HepG2 (cell line): ENCODE results near the gene FNDC7. TPM values are rescaled to one million over a fixed set of nuclear protein-coding genes. Genes with fewer than 3 reads are reported as not detected.

ENCODE experiments used
- ARHGAP35 ChIP-seq: sonication (generic); formaldehyde crosslinking; IDR thresholded peaks from 2 replicates; pipeline ENCODE4 v1.9.0; 2022; ENCODE audit warnings: mild to moderate bottlenecking, inconsistent platforms, moderate library complexity, missing genetic modification reagents, borderline replicate concordance
- CSRNP2 ChIP-seq: sonication (generic); formaldehyde crosslinking; conservative IDR thresholded peaks from 2 replicates; pipeline ENCODE4 v1.8.0; 2022; ENCODE audit warnings: low read depth, missing genetic modification reagents
- KAT7 ChIP-seq: IDR thresholded peaks from 2 replicates; pipeline ENCODE4 v1.6.1; 2018; ENCODE audit warnings: borderline replicate concordance, missing compliant biosample characterization
- LCORL ChIP-seq, 2 experiments: fragments of 450-650 bp in 1 of 2; sonication (generic) in 1 of 2; formaldehyde crosslinking in 1 of 2; IDR thresholded peaks; 2 replicates each; pipeline versions ENCODE4 v1.5.0 to v1.6.1; 2017 to 2020; ENCODE audit warnings: antibody characterized with exemption in 1 of 2, missing genetic modification reagents in 1 of 2
- MBNL3 ChIP-seq: fragments of 250-450 bp; sonication (Bioruptor Pico); conservative IDR thresholded peaks from 2 replicates; pipeline ENCODE4 v1.8.0; 2022; ENCODE audit warnings: mild to moderate bottlenecking, inconsistent platforms
- MTF1 ChIP-seq: sonication (generic); formaldehyde crosslinking; IDR thresholded peaks from 2 replicates; pipeline ENCODE4 v1.5.0; 2020; ENCODE audit warnings: missing genetic modification reagents
- NFKB2 ChIP-seq: sonication (generic); formaldehyde crosslinking; IDR thresholded peaks from 2 replicates; pipeline ENCODE4 v1.4.0; 2020; ENCODE audit warnings: missing genetic modification reagents, borderline replicate concordance
- PAF1 ChIP-seq: IDR thresholded peaks from 2 replicates; pipeline ENCODE4 v1.6.1; 2016; ENCODE audit warnings: missing genetic modification reagents, missing compliant biosample characterization
- RFXANK ChIP-seq: IDR thresholded peaks from 2 replicates; pipeline ENCODE4 v1.6.1; 2016
- RNF2 ChIP-seq: fragments of 450-650 bp; conservative IDR thresholded peaks from 2 replicates; pipeline ENCODE4 v1.6.1; 2016; ENCODE audit warnings: low read depth
- SRY ChIP-seq: sonication (generic); formaldehyde crosslinking; IDR thresholded peaks from 2 replicates; pipeline ENCODE4 v1.8.0; 2022; ENCODE audit warnings: mild to moderate bottlenecking, missing genetic modification reagents
- TOPORS ChIP-seq: sonication (generic); formaldehyde crosslinking; IDR thresholded peaks from 2 replicates; pipeline ENCODE4 v1.8.0; 2023; ENCODE audit warnings: mild to moderate bottlenecking, missing genetic modification reagents
- TRAFD1 ChIP-seq: sonication (generic); formaldehyde crosslinking; IDR thresholded peaks from 2 replicates; pipeline ENCODE4 v1.5.1; 2020; ENCODE audit warnings: missing genetic modification reagents, mild to moderate bottlenecking, borderline replicate concordance
- ZBTB2 ChIP-seq: sonication (generic); formaldehyde crosslinking; IDR thresholded peaks from 2 replicates; pipeline ENCODE4 v1.8.0; 2022; ENCODE audit warnings: low read depth, missing genetic modification reagents
- ZGPAT ChIP-seq: IDR thresholded peaks from 2 replicates; pipeline ENCODE4 v1.6.1; 2016; ENCODE audit warnings: mild to moderate bottlenecking
- ZMYM3 ChIP-seq: sonication (generic); formaldehyde crosslinking; IDR thresholded peaks from 2 replicates; pipeline ENCODE4 v1.5.1; 2020; ENCODE audit warnings: mild to moderate bottlenecking, missing genetic modification reagents
- ZNF207 ChIP-seq: fragments of 450-650 bp; IDR thresholded peaks from 2 replicates; pipeline ENCODE4 v1.6.1; 2016; ENCODE audit warnings: antibody characterized with exemption, borderline replicate concordance
- ZNF367 ChIP-seq: sonication (generic); formaldehyde crosslinking; IDR thresholded peaks from 2 replicates; pipeline ENCODE4 v1.4.0; 2020; ENCODE audit warnings: missing genetic modification reagents, borderline replicate concordance
- ZNF616 ChIP-seq: sonication (generic); formaldehyde crosslinking; IDR thresholded peaks from 2 replicates; pipeline ENCODE4 v1.5.0; 2020; ENCODE audit warnings: low read depth, mild to moderate bottlenecking, missing genetic modification reagents
- ZNF749 ChIP-seq: sonication (generic); formaldehyde crosslinking; IDR thresholded peaks from 2 replicates; pipeline ENCODE4 v1.8.0; 2022; ENCODE audit warnings: mild to moderate bottlenecking, missing genetic modification reagents, moderate library complexity, borderline replicate concordance
- ZNF772 ChIP-seq: sonication (generic); formaldehyde crosslinking; IDR thresholded peaks from 2 replicates; pipeline ENCODE4 v1.5.0; 2020; ENCODE audit warnings: mild to moderate bottlenecking, missing genetic modification reagents
- polyA plus RNA-seq, 8 experiments: library from polyadenylated mRNA; depleted of rRNA in 3 of 8; stranded (reverse) in 7 of 8; unstranded in 1 of 8; fragments of >200 nt; fragmentation: Illumina TruSeq in 4 of 8; extraction: Trizol in 4 of 8; gene quantifications; 2 replicates each; pipeline versions ENCODE4 v1.2.1 to v1.2.3, GENCODE V29; 2011 to 2016; ENCODE audit warnings: low read depth in 4 of 8, missing spikeins in 1 of 8, mixed read lengths in 1 of 8; ENCODE audit not compliant: insufficient read depth in 1 of 8
- total RNA-seq, 5 experiments: library from RNA; depleted of rRNA; stranded (reverse); fragments of >200 nt; fragmentation: Illumina TruSeq; extraction: Trizol; gene quantifications; 2 replicates each; pipeline ENCODE4 v1.2.3, GENCODE V29; 2016; ENCODE audit warnings: low read depth in 1 of 5
- TF ChIP-seq, protein P1 (sequence below): sonication (generic); formaldehyde crosslinking; IDR thresholded peaks from 2 replicates; pipeline ENCODE4 v1.5.0; 2020; ENCODE audit warnings: missing genetic modification reagents

FNDC7 gene
- total and polyA plus RNA-seq, 2 of the 13 experiments (the other 11 are each of a cell fraction or from before 2014, with no cell fraction given) = 0.03 TPM; not detected in 1

GRCh38 chr1:108691942-108692723 lies 20.6 kb upstream of the FNDC7 start, which contains the start of gene PRPF38B (continued):
- peak; percentile 79 for TF ChIP-seq ARHGAP35
- TF ChIP-seq NFKB2 = peak; percentile 90
- TF ChIP-seq CSRNP2 (CRISPR knock-in tag) = no peak
- no peak for TF ChIP-seq ZNF367 (CRISPR knock-in tag)
- TF ChIP-seq PAF1 (CRISPR knock-in tag) = no peak
- 0 out of 2 replicates have a peak, but pooled peaks have one; percentile 40 for TF ChIP-seq ZNF616 (CRISPR knock-in tag)
- TF ChIP-seq TRAFD1 (CRISPR knock-in tag) = no peak
- TF ChIP-seq ZNF772 (CRISPR knock-in tag) = no peak; the same call in 1 of the 2 replicates
- TF ChIP-seq ZNF207 = no peak
- no peak; the same call in 1 of the 2 replicates for TF ChIP-seq TOPORS (CRISPR knock-in tag)
- peak; percentile 50; the same call in 1 of the 2 replicates for TF ChIP-seq RNF2
- no peak; the same call in 1 of the 2 replicates for TF ChIP-seq SRY (CRISPR knock-in tag)
- TF ChIP-seq RFXANK (CRISPR knock-in tag) = peak; percentile 20; the same call in 1 of the 2 replicates
- TF ChIP-seq, protein P1, sequence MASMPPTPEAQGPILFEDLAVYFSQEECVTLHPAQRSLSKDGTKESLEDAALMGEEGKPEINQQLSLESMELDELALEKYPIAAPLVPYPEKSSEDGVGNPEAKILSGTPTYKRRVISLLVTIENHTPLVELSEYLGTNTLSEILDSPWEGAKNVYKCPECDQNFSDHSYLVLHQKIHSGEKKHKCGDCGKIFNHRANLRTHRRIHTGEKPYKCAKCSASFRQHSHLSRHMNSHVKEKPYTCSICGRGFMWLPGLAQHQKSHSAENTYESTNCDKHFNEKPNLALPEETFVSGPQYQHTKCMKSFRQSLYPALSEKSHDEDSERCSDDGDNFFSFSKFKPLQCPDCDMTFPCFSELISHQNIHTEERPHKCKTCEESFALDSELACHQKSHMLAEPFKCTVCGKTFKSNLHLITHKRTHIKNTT = no peak
- 0 out of 2 replicates have a peak, but pooled peaks have one; percentile 34 for TF ChIP-seq KAT7 (CRISPR knock-in tag)
- TF ChIP-seq MTF1 (CRISPR knock-in tag) = no peak
- TF ChIP-seq ZNF749 = peak; percentile 88
- peak; percentile 34; the same call in 1 of the 2 replicates for TF ChIP-seq ZMYM3 (CRISPR knock-in tag)
- no peak for TF ChIP-seq MBNL3 (CRISPR knock-in tag)
- no peak for TF ChIP-seq ZBTB2
- TF ChIP-seq LCORL (IDR thresholded peaks at IDR 0.05) = peak; percentile 67; the same call in 1 of the 2 replicates
- peak; percentile 64 for TF ChIP-seq LCORL (CRISPR knock-in tag; IDR thresholded peaks at IDR 0.05)
- TF ChIP-seq ZGPAT (CRISPR knock-in tag) = 0 out of 2 replicates have a peak, but pooled peaks have one; percentile 35
